Fibroblast of lung (primary cell): Measurements from ENCODE around the gene REEP2. TPM values are rescaled to one million over a fixed set of nuclear protein-coding genes. Genes with fewer than 3 reads are reported as not detected.
A peak's percentile ranks its signal among the peaks of the same experiment; 100 is the strongest.

Source experiments
- DNase-seq, 2 donors: peaks; one replicate each; pipeline versions ENCODE4 v3.0.0 to v3.0.0-alpha.2; 2010; ENCODE audit warnings: low read depth in 2 of 2
- H2AFZ ChIP-seq: 2 replicates; pipeline ENCODE4 v1.5.1; 2012; ENCODE audit warnings: low read length, control low read depth, inconsistent platforms
- H3K27ac ChIP-seq: 2 replicates; pipeline ENCODE4 v1.5.1; 2011; ENCODE audit warnings: low read length, control low read depth; ENCODE audit not compliant: insufficient read depth
- H3K27me3 ChIP-seq: 2 replicates; pipeline ENCODE4 v1.5.1; 2011; ENCODE audit warnings: mild to moderate bottlenecking, low read length; ENCODE audit not compliant: control insufficient read depth, insufficient read depth
- H3K36me3 ChIP-seq: 2 replicates; pipeline ENCODE4 v1.5.1; 2011; ENCODE audit warnings: low read length; ENCODE audit not compliant: control insufficient read depth, insufficient read depth
- H3K4me1 ChIP-seq: 2 replicates; pipeline ENCODE4 v1.5.1; 2011; ENCODE audit warnings: low read length; ENCODE audit not compliant: control insufficient read depth, insufficient read depth; ENCODE audit errors: extremely low read depth
- H3K4me2 ChIP-seq: 2 replicates; pipeline ENCODE4 v1.5.1; 2011; ENCODE audit warnings: low read length, control low read depth; ENCODE audit not compliant: insufficient read depth; ENCODE audit errors: extremely low read depth
- H3K4me3 ChIP-seq, 4 experiments: fragments of 200-600 bp in 1 of 4; sonication (generic) in 1 of 4; replicated peaks in 1 of 4; 2 replicates each; pipeline ENCODE4 v1.5.1; 2011 to 2016; ENCODE audit warnings: low read length in 4 of 4, low read depth in 3 of 4, mild to moderate bottlenecking in 3 of 4, control low read depth in 2 of 4, inconsistent platforms in 1 of 4, mixed read lengths in 1 of 4; ENCODE audit not compliant: insufficient read depth in 1 of 4; ENCODE audit errors: control extremely low read depth in 1 of 4
- H3K79me2 ChIP-seq: 2 replicates; pipeline ENCODE4 v1.5.1; 2012; ENCODE audit warnings: mild to moderate bottlenecking, low read length, inconsistent platforms; ENCODE audit not compliant: control insufficient read depth, insufficient read depth
- H3K9ac ChIP-seq: 2 replicates; pipeline ENCODE4 v1.5.1; 2011; ENCODE audit warnings: mild to moderate bottlenecking, low read length, control low read depth; ENCODE audit not compliant: insufficient read depth
- H3K9me3 ChIP-seq: 2 replicates; pipeline ENCODE4 v1.5.1; 2012; ENCODE audit warnings: low read depth, low read length; ENCODE audit not compliant: control insufficient read depth, insufficient read depth
- H4K20me1 ChIP-seq: 2 replicates; pipeline ENCODE4 v1.5.1; 2011; ENCODE audit warnings: low read length; ENCODE audit not compliant: control insufficient read depth, insufficient read depth; ENCODE audit errors: extremely low read depth
- CTCF ChIP-seq, 2 donors: IDR thresholded peaks in 1 of 2; conservative IDR thresholded peaks in 1 of 2; 1 replicate in 1 of 2; 2 replicates in 1 of 2; pipeline ENCODE4 v1.5.1; 2011 to 2012; ENCODE audit warnings: low read length in 2 of 2, control low read depth in 1 of 2, inconsistent platforms in 1 of 2, low read depth in 1 of 2, mild to moderate bottlenecking in 1 of 2
- EZH2 ChIP-seq: IDR thresholded peaks from 2 replicates; pipeline ENCODE4 v1.5.1; 2012; ENCODE audit warnings: low read length, control low read depth, mild to moderate bottlenecking; ENCODE audit errors: missing control alignments
- polyA plus RNA-seq, 2 donors: library from polyadenylated mRNA; depleted of rRNA in 1 of 2; stranded (reverse) in 1 of 2; unstranded in 1 of 2; fragments of >200 nt; gene quantifications; 2 replicates each; pipeline ENCODE4 v1.2.1, GENCODE V29; 2011 to 2012; ENCODE audit warnings: missing spikeins in 1 of 2
- total RNA-seq: library from RNA; depleted of rRNA; stranded (reverse); fragments of >200 nt; gene quantifications from 2 replicates; pipeline ENCODE4 v1.2.1, GENCODE V29; 2014

The REEP2 gene
- total and polyA plus RNA-seq, 2 donors (not counting 1 experiment from before 2014, with no cell fraction given), result 6.1 to 14.4 TPM

GRCh38 chr5:138488481-138488945, 49.7 kb downstream of the REEP2 start:
- Histone ChIP-seq H2AFZ (no peak overlapping the region), H3K36me3 (no peaks in the 10 kb centered on the region), H3K9ac (no peak overlapping the region), H3K4me3 (no peak overlapping the region), H3K9me3 (no peaks in the 10 kb centered on the region), H3K4me2 (no peak overlapping the region), H3K79me2 (no peaks in the 10 kb centered on the region), H3K27ac (no peak overlapping the region), H3K4me1 (peaks cover 10% of the 10 kb centered on the region), H4K20me1 (no peaks in the 10 kb centered on the region), H3K27me3 (no peaks in the 10 kb centered on the region)
- TF ChIP-seq CTCF (conservative IDR thresholded peaks at IDR 0.05 in 1 of 2, IDR thresholded peaks at IDR 0.05 in 1 of 2; ENCODE audit: low read depth in 1 of 2, low read length in 2 of 2) (no peak), EZH2 (no peak)
- peak in 1 of 2 donors; percentile 82 for DNase-seq

- no peak overlapping the region for H2AFZ ChIP-seq
- no peaks in the 10 kb centered on the region for H3K27me3 ChIP-seq
- no peaks in the 10 kb centered on the region for H4K20me1 ChIP-seq
- no peak overlapping the region for H3K27ac ChIP-seq
- no peak overlapping the region for H3K9ac ChIP-seq
- no peak overlapping the region for H3K4me3 ChIP-seq
- H3K9me3 ChIP-seq, result no peaks in the 10 kb centered on the region
- H3K4me2 ChIP-seq, result no peak overlapping the region
- DNase-seq, result no peak
- H3K36me3 ChIP-seq, result no peaks in the 10 kb centered on the region
- H3K4me1 ChIP-seq, result peaks cover 10% of the 10 kb centered on the region
- H3K79me2 ChIP-seq, result no peaks in the 10 kb centered on the region
- TF ChIP-seq CTCF (conservative IDR thresholded peaks at IDR 0.05 in 1 of 2, IDR thresholded peaks at IDR 0.05 in 1 of 2; ENCODE audit: low read depth in 1 of 2, low read length in 2 of 2), result no peak
- no peak for TF ChIP-seq EZH2
Measured at GRCh38 chr5:138489683-138490061, 50.8 kb downstream of the REEP2 start.

- TF ChIP-seq CTCF (conservative IDR thresholded peaks at IDR 0.05 in 1 of 2, IDR thresholded peaks at IDR 0.05 in 1 of 2; ENCODE audit: low read depth in 1 of 2, low read length in 2 of 2) (no peak), EZH2 (no peak)
- Histone ChIP-seq H3K4me3 (no peak overlapping the region), H3K27me3 (no peaks in the 10 kb centered on the region), H3K4me1 (peaks cover 10% of the 10 kb centered on the region), H3K27ac (no peak overlapping the region), H3K4me2 (no peak overlapping the region), H3K9ac (no peak overlapping the region), H3K36me3 (no peaks in the 10 kb centered on the region), H3K9me3 (no peaks in the 10 kb centered on the region), H4K20me1 (no peaks in the 10 kb centered on the region), H2AFZ (no peak overlapping the region), H3K79me2 (no peaks in the 10 kb centered on the region)
- DNase-seq, result no peak
Measured at GRCh38 chr5:138490648-138491283, 51.9 kb downstream of the REEP2 start.
